Trophoblast cell (in vitro differentiated cells and primary cell): ENCODE data around the gene P3H3.

Experiments
- DNase-seq, 2 donors: peaks; one replicate each; pipeline ENCODE4 v3.0.0-alpha.2; 2016
- H2AFZ ChIP-seq: 2 replicates; pipeline ENCODE4 v1.6.1; 2013; ENCODE audit warnings: low read length, moderate library complexity, mild to moderate bottlenecking; ENCODE audit not compliant: insufficient read depth, poor library complexity
- H2AK5ac ChIP-seq: 2 replicates; pipeline ENCODE4 v1.6.1; 2013; ENCODE audit warnings: mild to moderate bottlenecking, low read length
- H2BK120ac ChIP-seq: 2 replicates; pipeline ENCODE4 v1.6.1; 2013; ENCODE audit warnings: low read length, mild to moderate bottlenecking, moderate library complexity; ENCODE audit not compliant: insufficient read depth, poor library complexity
- H2BK12ac ChIP-seq: 2 replicates; pipeline ENCODE4 v1.6.1; 2013; ENCODE audit warnings: mild to moderate bottlenecking, low read length, moderate library complexity
- H2BK5ac ChIP-seq: 2 replicates; pipeline ENCODE4 v1.6.1; 2013; ENCODE audit warnings: low read length, low read depth, moderate library complexity, mild to moderate bottlenecking; ENCODE audit not compliant: poor library complexity
- H3K14ac ChIP-seq: 2 replicates; pipeline ENCODE4 v1.6.1; 2013; ENCODE audit warnings: mild to moderate bottlenecking, low read length
- H3K18ac ChIP-seq: 2 replicates; pipeline ENCODE4 v1.6.1; 2013; ENCODE audit warnings: mild to moderate bottlenecking, low read length
- H3K23ac ChIP-seq: 2 replicates; pipeline ENCODE4 v1.6.1; 2013; ENCODE audit warnings: low read length
- H3K27ac ChIP-seq: 2 replicates; pipeline ENCODE4 v1.5.1; 2013; ENCODE audit warnings: low read depth, mild to moderate bottlenecking, inconsistent platforms, low read length, moderate library complexity
- H3K27me3 ChIP-seq: 2 replicates; pipeline ENCODE4 v1.6.1; 2013; ENCODE audit warnings: inconsistent platforms, mild to moderate bottlenecking, low read length, moderate library complexity; ENCODE audit not compliant: insufficient read depth
- H3K36me3 ChIP-seq, 2 experiments: 1 replicate in 1 of 2; 2 replicates in 1 of 2; pipeline ENCODE4 v1.6.1; 2013; ENCODE audit warnings: low read length in 2 of 2, mild to moderate bottlenecking in 2 of 2, moderate library complexity in 1 of 2; ENCODE audit not compliant: insufficient read depth in 2 of 2, control insufficient read depth in 1 of 2
- H3K4ac ChIP-seq: 2 replicates; pipeline ENCODE4 v1.6.1; 2013; ENCODE audit warnings: low read depth, mild to moderate bottlenecking, low read length, moderate library complexity
- H3K4me1 ChIP-seq, 2 experiments: 1 replicate in 1 of 2; 2 replicates in 1 of 2; pipeline ENCODE4 v1.6.1; 2013; ENCODE audit warnings: low read length in 2 of 2, mild to moderate bottlenecking in 2 of 2, moderate library complexity in 1 of 2; ENCODE audit not compliant: insufficient read depth in 2 of 2, control insufficient read depth in 1 of 2
- H3K4me2 ChIP-seq: 2 replicates; pipeline ENCODE4 v1.6.1; 2013; ENCODE audit warnings: inconsistent platforms, mild to moderate bottlenecking, low read length, moderate library complexity
- H3K4me3 ChIP-seq: 2 replicates; pipeline ENCODE4 v1.5.1; 2013; ENCODE audit warnings: mild to moderate bottlenecking, low read depth, low read length, inconsistent platforms
- H3K79me1 ChIP-seq: one replicate; pipeline ENCODE4 v1.6.1; 2013; ENCODE audit warnings: low read length
- H3K79me2 ChIP-seq: 2 replicates; pipeline ENCODE4 v1.6.1; 2013; ENCODE audit warnings: low read length, mild to moderate bottlenecking; ENCODE audit not compliant: control insufficient read depth, insufficient read depth, poor library complexity
- H3K9ac ChIP-seq: 2 replicates; pipeline ENCODE4 v1.6.1; 2013; ENCODE audit warnings: mild to moderate bottlenecking, low read length
- H3K9me3 ChIP-seq: 2 replicates; pipeline ENCODE4 v1.6.1; 2013; ENCODE audit warnings: low read depth, mild to moderate bottlenecking, control low read depth, inconsistent platforms, low read length; ENCODE audit not compliant: insufficient read depth
- H4K12ac ChIP-seq: 2 replicates; pipeline ENCODE4 v1.6.1; 2013; ENCODE audit warnings: low read depth, mild to moderate bottlenecking, low read length, moderate library complexity
- H4K8ac ChIP-seq: 2 replicates; pipeline ENCODE4 v1.6.1; 2013; ENCODE audit warnings: low read depth, mild to moderate bottlenecking, low read length, moderate library complexity
- H4K91ac ChIP-seq: one replicate; pipeline ENCODE4 v1.6.1; 2013; ENCODE audit warnings: low read depth, mild to moderate bottlenecking, low read length, moderate library complexity
- WGBS: extraction: QIAGEN DNeasy Blood & Tissue Kit; methylation state at CpG from one replicate; pipeline ENCODE4 v1.1.7; 2013; ENCODE audit warnings: missing lambda C conversion rate; ENCODE audit not compliant: insufficient read length, insufficient coverage; ENCODE audit errors: extremely low coverage; 5-methylcytosine and 5-hydroxymethylcytosine counted together

P3H3 gene

DNA sequence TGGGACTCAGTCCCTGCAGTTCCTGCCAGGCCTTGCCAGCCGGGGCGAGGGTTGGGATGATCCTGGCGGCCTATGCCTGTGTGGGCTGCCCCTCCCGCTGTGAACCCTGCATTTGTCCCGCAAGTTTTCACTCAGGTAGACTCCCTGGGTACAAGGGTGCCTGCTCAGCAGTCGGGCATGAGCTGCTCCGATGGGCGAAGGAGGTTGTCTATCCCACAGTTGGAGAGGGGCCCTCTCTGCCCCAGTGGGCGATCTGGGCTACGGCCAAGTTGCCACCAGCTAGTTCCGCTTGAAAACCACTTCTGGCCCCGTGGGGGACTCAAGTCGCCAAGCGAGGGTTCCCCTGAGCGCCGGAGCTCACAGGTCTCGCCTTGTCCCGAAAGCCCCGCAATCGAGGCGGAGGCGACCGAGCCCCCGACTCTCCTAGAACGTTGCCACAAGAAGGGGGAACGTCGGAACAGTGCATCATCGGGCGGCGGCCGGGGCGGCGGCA is 38.8 kb downstream of the P3H3 start:
- peak overlapping the region; percentile 12 for H2AFZ ChIP-seq
- H3K23ac ChIP-seq, result no peak overlapping the region
- H4K8ac ChIP-seq, result peak overlapping the region; percentile 76
- H3K27ac ChIP-seq, result no peak overlapping the region
- no peak overlapping the region for H2BK120ac ChIP-seq
- H3K18ac ChIP-seq, result peak overlapping the region; percentile 12
- H3K14ac ChIP-seq, result peak overlapping the region; percentile 50
- H3K4ac ChIP-seq, result no peak overlapping the region
- no peak for DNase-seq
- H3K79me1 ChIP-seq, result peaks cover 9% of the 10 kb centered on the region
- H4K91ac ChIP-seq, result no peak overlapping the region
- H3K9ac ChIP-seq, result peak overlapping the region; percentile 17
- peak overlapping the region; percentile 5 for H4K12ac ChIP-seq
- H3K9me3 ChIP-seq, result peaks cover 3% of the 10 kb centered on the region
- H3K4me2 ChIP-seq, result peak overlapping the region; percentile 88
- no peak overlapping the region for H2BK12ac ChIP-seq
- peak overlapping the region; percentile 23 for H2AK5ac ChIP-seq
- WGBS, result no CpG with 5 or more reads among the region's 33 CpGs
- peaks cover 59 to 65% of the 10 kb centered on the region in 2 experiments for H3K36me3 ChIP-seq
- peaks cover 12% of the 10 kb centered on the region for H3K79me2 ChIP-seq
- H2BK5ac ChIP-seq, result no peak overlapping the region
- peak overlapping the region; percentile 59 for H3K4me3 ChIP-seq
- no peaks in the 10 kb centered on the region for H3K27me3 ChIP-seq
- H3K4me1 ChIP-seq, result peaks cover 14 to 21% of the 10 kb centered on the region in 2 experiments

DNA sequence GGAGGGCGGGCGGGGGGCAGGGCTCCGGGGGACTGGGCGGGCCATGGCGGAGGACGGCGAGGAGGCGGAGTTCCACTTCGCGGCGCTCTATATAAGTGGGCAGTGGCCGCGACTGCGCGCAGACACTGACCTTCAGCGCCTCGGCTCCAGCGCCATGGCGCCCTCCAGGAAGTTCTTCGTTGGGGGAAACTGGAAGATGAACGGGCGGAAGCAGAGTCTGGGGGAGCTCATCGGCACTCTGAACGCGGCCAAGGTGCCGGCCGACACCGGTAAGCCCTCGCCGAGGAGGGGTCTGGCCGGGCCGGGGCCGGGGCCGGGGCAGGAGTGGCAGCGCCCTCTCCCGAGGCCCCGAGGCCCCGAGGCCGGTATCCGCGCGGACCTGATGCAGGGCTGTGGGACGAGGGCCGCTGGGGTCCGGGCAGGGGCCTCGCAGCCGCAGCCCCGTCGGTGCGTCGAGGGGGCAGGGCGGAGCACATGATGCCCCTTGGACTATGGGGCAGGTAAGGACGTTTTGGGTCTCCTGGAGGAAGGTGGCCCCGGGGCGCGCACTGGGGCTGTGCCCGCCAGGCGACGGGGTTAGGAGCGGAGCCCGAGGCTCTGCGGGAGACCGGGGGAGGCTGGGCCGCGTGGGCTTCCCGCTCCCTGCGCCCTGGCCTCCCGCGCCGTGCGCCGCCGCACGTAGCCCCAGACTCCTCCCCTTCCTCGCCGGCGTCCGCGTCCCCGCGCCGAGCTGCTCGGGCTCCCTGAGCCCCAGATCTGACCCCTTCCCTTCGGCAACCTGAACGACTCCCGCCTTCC is 39.4 kb downstream of the P3H3 start, which contains the start of gene TPI1:
Gene TPI1, plus strand, starts transcription at position 119 of the 798 bp plus-strand sequence. Its CDS starts 36 bp downstream, at position 155.
- Histone ChIP-seq H2AFZ (peak within 1 kb of the TSS; percentile 20), H3K9ac (peak within 1 kb of the TSS; percentile 83), H3K27ac (peak within 1 kb of the TSS; percentile 50), H4K8ac (peak within 1 kb of the TSS; percentile 80), H3K4me3 (peak within 1 kb of the TSS; percentile 97), H3K9me3 (peaks cover 3% of the 10 kb centered on the region), H3K79me1 (peaks cover 11% of the 10 kb centered on the region), H2BK12ac (no peak within 1 kb of the TSS), H3K4me1 (peaks cover 17 to 23% of the 10 kb centered on the region in 2 experiments), H3K4me2 (peak within 1 kb of the TSS; percentile 89), H3K4ac (peak within 1 kb of the TSS; percentile 93), H3K79me2 (peaks cover 16% of the 10 kb centered on the region), H4K91ac (peak within 1 kb of the TSS; percentile 92), H3K27me3 (no peaks in the 10 kb centered on the region), H3K14ac (peak within 1 kb of the TSS; percentile 99), H2BK5ac (peak within 1 kb of the TSS; percentile 63), H3K36me3 (peaks cover 55 to 60% of the 10 kb centered on the region in 2 experiments), H4K12ac (peak within 1 kb of the TSS; percentile 61), H3K23ac (peak within 1 kb of the TSS; percentile 24), H3K18ac (peak within 1 kb of the TSS; percentile 99), H2AK5ac (peak within 1 kb of the TSS; percentile 88), H2BK120ac (peak within 1 kb of the TSS; percentile 48)
- WGBS, result no CpG with 5 or more reads among the region's 86 CpGs
- DNase-seq, result peak; percentile 65 to 84

DNA sequence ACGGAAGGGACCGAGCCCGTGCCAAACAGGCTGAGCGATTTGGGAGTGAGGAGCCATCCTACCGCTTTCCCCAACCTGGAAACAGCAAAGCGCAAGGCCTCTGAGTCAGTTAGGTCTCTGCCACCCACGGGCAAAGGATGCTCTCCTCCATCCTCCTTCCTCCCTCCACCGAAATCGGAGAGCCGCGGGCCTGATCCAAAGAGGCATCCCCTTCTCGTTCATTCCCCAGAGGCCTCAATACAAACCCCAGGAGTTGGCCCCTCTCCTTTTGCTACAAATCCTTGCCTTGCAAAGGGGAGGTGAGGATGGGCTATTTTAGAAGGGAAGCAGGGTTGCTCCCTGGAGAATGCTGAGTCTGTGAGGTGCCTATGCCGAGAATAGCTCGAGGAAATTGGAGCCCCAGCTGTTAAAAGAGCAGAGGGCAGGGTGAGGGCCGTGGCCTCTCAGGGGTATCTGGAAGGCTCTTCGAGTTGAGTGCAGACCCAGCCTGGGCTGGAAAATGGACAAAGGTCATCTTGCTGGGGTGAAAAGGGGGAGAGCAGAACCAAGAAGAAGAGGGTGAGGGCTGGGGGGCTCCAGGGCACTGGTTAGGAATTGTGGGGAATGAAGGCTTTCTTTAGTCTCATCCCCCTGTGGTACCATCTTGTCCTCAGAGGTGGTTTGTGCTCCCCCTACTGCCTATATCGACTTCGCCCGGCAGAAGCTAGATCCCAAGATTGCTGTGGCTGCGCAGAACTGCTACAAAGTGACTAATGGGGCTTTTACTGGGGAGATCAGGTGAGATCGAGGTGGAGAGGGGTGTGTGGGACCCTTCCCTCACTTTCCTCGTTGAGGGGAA is 40.2 kb downstream of the P3H3 start:
- Histone ChIP-seq H3K36me3 (peaks cover 49 to 53% of the 10 kb centered on the region in 2 experiments), H3K9me3 (peaks cover 3% of the 10 kb centered on the region), H4K91ac (peak overlapping the region; percentile 92), H2AK5ac (no peak overlapping the region), H3K23ac (no peak overlapping the region), H3K9ac (peak overlapping the region; percentile 83), H3K4me3 (peak overlapping the region; percentile 97), H3K4me2 (peak overlapping the region; percentile 89), H2BK120ac (no peak overlapping the region), H3K79me2 (peaks cover 20% of the 10 kb centered on the region), H3K14ac (peak overlapping the region; percentile 99), H3K27ac (peak overlapping the region; percentile 14), H2BK5ac (peak overlapping the region; percentile 63), H3K79me1 (peaks cover 15% of the 10 kb centered on the region), H4K12ac (peak overlapping the region; percentile 13), H2BK12ac (no peak overlapping the region), H3K27me3 (no peaks in the 10 kb centered on the region), H3K18ac (peak overlapping the region; percentile 70), H4K8ac (peak overlapping the region; percentile 80), H2AFZ (peak overlapping the region; percentile 20), H3K4me1 (peaks cover 17 to 23% of the 10 kb centered on the region in 2 experiments), H3K4ac (peak overlapping the region; percentile 93)
- WGBS, result no CpG with 5 or more reads among the region's 22 CpGs
- no peak for DNase-seq
